Neural cell (in vitro differentiated cells): Measurements from ENCODE around the gene APPBP2. TPM values are rescaled to one million over a fixed set of nuclear protein-coding genes. Genes with fewer than 3 reads are reported as not detected.

Experiments used
- H2AFZ ChIP-seq: fragments of 200-600, 300-800 bp; sonication (generic), shearing (Covaris generic); 2 replicates; pipeline ENCODE4 v1.6.0; 2014; ENCODE audit warnings: low read depth, mild to moderate bottlenecking, antibody characterized with exemption, low read length, moderate library complexity
- H3F3A ChIP-seq: fragments of 200-600 bp; shearing (Covaris generic); 2 replicates; pipeline ENCODE4 v1.6.1; 2016; ENCODE audit warnings: mild to moderate bottlenecking, moderate library complexity, mixed read lengths, antibody characterized with exemption, low read length; ENCODE audit not compliant: insufficient read depth, poor library complexity, severe bottlenecking
- H3K27ac ChIP-seq: fragments of 200-600, 300-800 bp; sonication (generic), shearing (Covaris generic); 2 replicates; pipeline ENCODE4 v1.5.1; 2014; ENCODE audit warnings: mild to moderate bottlenecking, low read length, moderate library complexity
- H3K27me3 ChIP-seq: fragments of 300-800, 200-600 bp; sonication (generic), shearing (Covaris generic); 2 replicates; pipeline ENCODE4 v1.6.0; 2014; ENCODE audit warnings: mild to moderate bottlenecking, low read depth, low read length, moderate library complexity; ENCODE audit not compliant: insufficient read depth
- H3K36me3 ChIP-seq: fragments of 300-800, 200-600 bp; sonication (generic), shearing (Covaris generic); 2 replicates; pipeline ENCODE4 v1.5.1; 2014; ENCODE audit warnings: mild to moderate bottlenecking, antibody characterized with exemption, low read length, moderate library complexity; ENCODE audit not compliant: insufficient read depth
- H3K4me2 ChIP-seq: fragments of 300-800, 200-600 bp; sonication (generic), shearing (Covaris generic); 2 replicates; pipeline ENCODE4 v1.6.0; 2014; ENCODE audit warnings: mild to moderate bottlenecking, low read length
- H3K4me3 ChIP-seq: fragments of 300-800, 200-600 bp; sonication (generic), shearing (Covaris generic); 2 replicates; pipeline ENCODE4 v1.5.1; 2014; ENCODE audit warnings: mild to moderate bottlenecking, low read length, moderate library complexity
- H3K79me2 ChIP-seq: fragments of 200-600 bp; shearing (Covaris generic); replicated peaks from 2 replicates; pipeline ENCODE4 v1.6.0; 2014; ENCODE audit warnings: mild to moderate bottlenecking, low read length, moderate library complexity; ENCODE audit not compliant: insufficient read depth
- H3K9ac ChIP-seq: fragments of 300-800, 200-600 bp; sonication (generic), shearing (Covaris generic); 2 replicates; pipeline ENCODE4 v1.6.1; 2016; ENCODE audit warnings: mild to moderate bottlenecking, low read length, mixed read lengths
- H3K9me2 ChIP-seq: fragments of 200-600 bp; shearing (Covaris generic); 2 replicates; pipeline ENCODE4 v1.6.1; 2016; ENCODE audit warnings: mild to moderate bottlenecking, low read length, mixed read lengths; ENCODE audit not compliant: insufficient read depth
- H3K9me3 ChIP-seq: fragments of 200-600, 300-800 bp; sonication (generic), shearing (Covaris generic); 2 replicates; pipeline ENCODE4 v1.6.1; 2016; ENCODE audit warnings: mild to moderate bottlenecking, mixed run types, low read length, moderate library complexity, mixed read lengths
- H4K20me1 ChIP-seq: fragments of 200-600 bp; shearing (Covaris generic); 2 replicates; pipeline ENCODE4 v1.6.1; 2016; ENCODE audit warnings: mild to moderate bottlenecking, mixed run types; ENCODE audit not compliant: insufficient read depth
- CTCF ChIP-seq: fragments of 450-650 bp; IDR thresholded peaks from 2 replicates; pipeline ENCODE4 v1.5.1; 2014; ENCODE audit warnings: antibody characterized with exemption, mild to moderate bottlenecking, moderate library complexity; ENCODE audit not compliant: poor library complexity, severe bottlenecking
- EP300 ChIP-seq: fragments of 450-650 bp; conservative IDR thresholded peaks from 2 replicates; pipeline ENCODE4 v1.6.1; 2014; ENCODE audit warnings: antibody characterized with exemption, mild to moderate bottlenecking, moderate library complexity; ENCODE audit not compliant: poor library complexity, severe bottlenecking
- EZH2 ChIP-seq: fragments of 200-600, 300-800 bp; shearing (Covaris generic), sonication (generic); IDR thresholded peaks from 2 replicates; pipeline ENCODE4 v1.6.1; 2014; ENCODE audit warnings: antibody characterized with exemption, low read length, borderline replicate concordance, mild to moderate bottlenecking; ENCODE audit not compliant: insufficient read depth, poor library complexity, severe bottlenecking
- MXI1 ChIP-seq: fragments of 450-650 bp; conservative IDR thresholded peaks from 2 replicates; pipeline ENCODE4 v1.6.1; 2014; ENCODE audit warnings: antibody characterized with exemption, mild to moderate bottlenecking; ENCODE audit not compliant: poor library complexity, severe bottlenecking
- POLR2AphosphoS5 ChIP-seq: IDR thresholded peaks from 2 replicates; pipeline ENCODE4 v1.6.1; 2012
- RAD21 ChIP-seq: fragments of 450-650 bp; conservative IDR thresholded peaks from 2 replicates; pipeline ENCODE4 v1.6.1; 2014; ENCODE audit warnings: antibody characterized with exemption, mild to moderate bottlenecking, moderate library complexity
- REST ChIP-seq: IDR thresholded peaks from 2 replicates; pipeline ENCODE4 v1.6.1; 2012; ENCODE audit warnings: borderline replicate concordance
- SMC3 ChIP-seq: fragments of 450-650 bp; conservative IDR thresholded peaks from 2 replicates; pipeline ENCODE4 v1.6.1; 2014; ENCODE audit warnings: antibody characterized with exemption, mild to moderate bottlenecking, moderate library complexity; ENCODE audit not compliant: poor library complexity
- TAF1 ChIP-seq: IDR thresholded peaks from 2 replicates; pipeline ENCODE4 v1.6.1; 2012; ENCODE audit warnings: low read depth
- polyA plus RNA-seq: library from polyadenylated mRNA; depleted of rRNA; stranded (reverse); fragments of >200 nt; gene quantifications from 2 replicates; pipeline ENCODE4 v1.2.3, GENCODE V29; 2014

Gene APPBP2
- polyA plus RNA-seq, 1 donor from 2014 or later, result 40.4 TPM

GRCh38 chr17:60506312-60506711 lies 19.7 kb downstream of the APPBP2 start:
- Histone ChIP-seq H4K20me1 (no peaks in the 10 kb centered on the region), H3K36me3 (no peaks in the 10 kb centered on the region), H3K9me2 (no peaks in the 10 kb centered on the region), H3K27me3 (no peaks in the 10 kb centered on the region), H2AFZ (no peak overlapping the region), H3K9ac (no peak overlapping the region), H3K4me3 (no peak overlapping the region), H3K27ac (no peak overlapping the region), H3K9me3 (no peaks in the 10 kb centered on the region), H3K4me2 (no peak overlapping the region), H3K79me2 (peaks cover 66% of the 10 kb centered on the region), H3F3A (no peaks in the 10 kb centered on the region)
- TF ChIP-seq SMC3 (no peak), TAF1 (no peak)

GRCh38 chr17:60502145-60502544 lies 23.9 kb downstream of the APPBP2 start:
- Histone ChIP-seq H3K4me3 (no peak overlapping the region), H3K9me2 (no peaks in the 10 kb centered on the region), H2AFZ (no peak overlapping the region), H3K36me3 (no peaks in the 10 kb centered on the region), H3F3A (no peaks in the 10 kb centered on the region), H3K27ac (no peak overlapping the region), H3K27me3 (no peaks in the 10 kb centered on the region), H3K79me2 (peaks cover 46% of the 10 kb centered on the region), H4K20me1 (no peaks in the 10 kb centered on the region), H3K9ac (no peak overlapping the region), H3K9me3 (no peaks in the 10 kb centered on the region), H3K4me2 (no peak overlapping the region)
- TF ChIP-seq REST (no peak), POLR2AphosphoS5 (no peak)

GRCh38 chr17:60501589-60501988 lies 24.5 kb downstream of the APPBP2 start:
- Histone ChIP-seq H3K9ac (no peak overlapping the region), H3K9me2 (no peaks in the 10 kb centered on the region), H3K27ac (no peak overlapping the region), H3F3A (no peaks in the 10 kb centered on the region), H3K9me3 (no peaks in the 10 kb centered on the region), H3K4me2 (no peak overlapping the region), H2AFZ (no peak overlapping the region), H4K20me1 (no peaks in the 10 kb centered on the region), H3K27me3 (no peaks in the 10 kb centered on the region), H3K4me3 (no peak overlapping the region), H3K36me3 (no peaks in the 10 kb centered on the region), H3K79me2 (peaks cover 42% of the 10 kb centered on the region)
- no peak for TF ChIP-seq EZH2
- TF ChIP-seq MXI1, result no peak
- no peak for TF ChIP-seq POLR2AphosphoS5
- TF ChIP-seq SMC3, result no peak
- no peak for TF ChIP-seq RAD21
- TF ChIP-seq TAF1, result no peak
- TF ChIP-seq REST, result no peak
- TF ChIP-seq EP300, result no peak
- no peak for TF ChIP-seq CTCF
